Astrocyte of the spinal cord (primary cell): Measurements from ENCODE around the gene CBLB.

Experiments used
- DNase-seq: peaks from one replicate; pipeline ENCODE4 v3.0.0; 2011; ENCODE audit warnings: low read depth, low spot score
- H3K4me3 ChIP-seq: 2 replicates; pipeline ENCODE4 v1.5.1; 2011; ENCODE audit warnings: low read depth, mild to moderate bottlenecking, low read length, moderate library complexity
- in situ Hi-C: cut with HindIII; loops from 2 replicates; pipeline ENCODE4 v1.10.0; 2017; ENCODE audit warnings: low sequenced_read_pairs
- TF ChIP-seq, protein P1 (sequence below): IDR thresholded peaks from 2 replicates; pipeline ENCODE4 v1.5.1; 2012; ENCODE audit warnings: low read depth, mild to moderate bottlenecking, low read length, inconsistent platforms

CBLB gene

DNA sequence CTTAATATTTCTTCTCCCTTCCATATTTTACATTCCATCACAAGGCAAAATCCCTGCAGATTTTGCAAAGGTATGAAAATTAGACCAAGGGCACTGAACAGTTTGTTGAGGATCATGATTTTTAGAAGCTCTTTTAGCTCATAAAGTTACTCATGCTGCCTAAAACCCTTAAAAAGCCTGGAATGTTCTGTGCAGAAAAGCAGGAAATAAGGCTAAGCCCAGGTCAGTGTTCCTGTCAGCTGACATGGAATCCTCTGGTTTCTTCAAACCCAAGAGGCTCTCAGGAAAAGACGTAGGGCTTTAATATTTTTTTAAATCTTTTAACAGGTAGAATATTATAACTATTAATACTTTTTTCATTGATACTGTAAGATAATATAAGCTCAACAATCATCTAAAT, 8.2 kb downstream of the CBLB start:
- TF ChIP-seq, protein P1, sequence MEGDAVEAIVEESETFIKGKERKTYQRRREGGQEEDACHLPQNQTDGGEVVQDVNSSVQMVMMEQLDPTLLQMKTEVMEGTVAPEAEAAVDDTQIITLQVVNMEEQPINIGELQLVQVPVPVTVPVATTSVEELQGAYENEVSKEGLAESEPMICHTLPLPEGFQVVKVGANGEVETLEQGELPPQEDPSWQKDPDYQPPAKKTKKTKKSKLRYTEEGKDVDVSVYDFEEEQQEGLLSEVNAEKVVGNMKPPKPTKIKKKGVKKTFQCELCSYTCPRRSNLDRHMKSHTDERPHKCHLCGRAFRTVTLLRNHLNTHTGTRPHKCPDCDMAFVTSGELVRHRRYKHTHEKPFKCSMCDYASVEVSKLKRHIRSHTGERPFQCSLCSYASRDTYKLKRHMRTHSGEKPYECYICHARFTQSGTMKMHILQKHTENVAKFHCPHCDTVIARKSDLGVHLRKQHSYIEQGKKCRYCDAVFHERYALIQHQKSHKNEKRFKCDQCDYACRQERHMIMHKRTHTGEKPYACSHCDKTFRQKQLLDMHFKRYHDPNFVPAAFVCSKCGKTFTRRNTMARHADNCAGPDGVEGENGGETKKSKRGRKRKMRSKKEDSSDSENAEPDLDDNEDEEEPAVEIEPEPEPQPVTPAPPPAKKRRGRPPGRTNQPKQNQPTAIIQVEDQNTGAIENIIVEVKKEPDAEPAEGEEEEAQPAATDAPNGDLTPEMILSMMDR = no peak
- in situ Hi-C loops = no loop called here
- no peak overlapping the region for H3K4me3 ChIP-seq
- no peak for DNase-seq

DNA sequence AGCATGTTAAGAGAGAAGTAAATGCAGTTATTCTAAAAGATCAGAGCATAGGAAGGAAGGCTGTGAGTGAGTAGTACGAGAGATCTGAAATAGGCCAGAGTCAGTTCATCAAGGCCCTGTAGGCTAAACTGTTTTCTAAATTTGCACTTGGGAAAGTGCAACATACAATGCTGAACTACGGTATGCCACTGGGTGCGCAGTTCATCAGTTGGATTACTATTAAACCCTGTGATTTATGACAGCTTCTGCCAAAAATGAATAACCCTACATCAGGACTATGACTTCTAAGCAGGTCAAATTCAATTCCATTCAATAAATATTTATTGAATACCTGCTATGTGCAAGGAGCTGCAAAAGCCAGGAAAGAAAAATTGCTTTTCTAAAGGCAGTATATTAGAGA, 10.8 kb downstream of the CBLB start:
- TF ChIP-seq, protein P1 = no peak
- DNase-seq = no peak
- in situ Hi-C loops = no loop called here
- H3K4me3 ChIP-seq = no peak overlapping the region

GRCh38 chr3:105857601-105858000, 11.2 kb downstream of the CBLB start:
- TF ChIP-seq, protein P1 = no peak
- DNase-seq = no peak
- in situ Hi-C loops = no loop called here
- H3K4me3 ChIP-seq = no peak overlapping the region

- TF ChIP-seq, protein P1 = no peak
- H3K4me3 ChIP-seq = no peak overlapping the region
- in situ Hi-C loops = no loop called here
- no peak for DNase-seq
Observed at GRCh38 chr3:105856605-105857004, 12.2 kb downstream of the CBLB start.

DNA sequence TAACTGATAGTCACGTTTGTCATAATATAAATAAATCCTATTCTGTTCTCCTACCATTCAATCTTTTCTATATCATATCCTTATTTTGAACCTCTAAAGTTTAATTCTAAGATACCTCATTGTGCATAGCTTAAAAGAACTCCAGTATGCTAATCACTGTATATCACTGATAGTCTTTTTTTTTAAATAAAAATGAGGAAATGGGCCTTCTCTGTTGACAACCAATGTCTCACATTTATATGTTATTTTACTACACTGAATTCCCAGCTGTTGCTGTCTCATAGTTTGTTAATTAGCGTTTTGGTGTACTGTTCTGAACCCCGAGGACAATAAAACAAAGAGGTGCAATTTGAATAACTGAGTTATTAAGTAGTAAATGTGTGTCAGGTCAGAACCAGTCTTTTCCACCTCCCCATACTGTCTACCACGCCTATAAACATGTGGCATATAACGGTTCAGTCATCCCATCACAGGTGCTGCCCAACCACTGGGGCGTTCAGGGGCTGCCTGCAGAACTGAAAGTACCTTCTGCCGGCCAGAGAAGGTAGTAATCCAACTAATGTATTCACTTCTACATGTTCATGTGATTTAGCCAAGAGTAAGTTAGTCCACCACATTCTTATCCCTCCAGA, 14.9 kb downstream of the CBLB start:
- no peak overlapping the region for H3K4me3 ChIP-seq
- TF ChIP-seq, protein P1 = no peak

DNA sequence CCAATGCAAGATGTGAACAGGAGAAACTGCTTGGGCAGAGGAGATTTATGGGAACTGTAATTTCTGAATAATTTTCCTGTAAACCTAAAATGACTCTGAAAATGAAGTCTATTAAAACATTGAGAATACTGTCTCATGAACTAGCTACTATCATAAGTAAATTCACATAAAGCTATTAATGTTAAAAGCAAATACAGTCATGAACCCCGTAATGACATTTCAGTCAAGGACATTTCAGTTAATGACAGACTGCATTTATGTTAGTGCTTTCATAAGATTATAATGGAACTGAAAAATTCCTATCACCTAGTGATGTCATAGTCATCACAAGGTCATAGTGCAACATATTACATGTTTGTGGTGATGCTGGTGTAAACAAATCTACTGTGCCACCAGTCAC, 17.2 kb downstream of the CBLB start:
- no peak overlapping the region for H3K4me3 ChIP-seq
- in situ Hi-C loops = no loop called here
- no peak for DNase-seq
- TF ChIP-seq, protein P1 = no peak

More for the DNA sequence above, 14.9 kb downstream of the CBLB start:
- in situ Hi-C loops = no loop called here
- DNase-seq = no peak
